NCI-H510A (cell line): ENCODE data around the gene B3GAT1.
A peak's percentile ranks its signal among the peaks of the same experiment; 100 is the strongest.

Experiments
- DNase-seq: peaks from one replicate; lab custom pipeline; 2025; lab: John Stamatoyannopoulos, UW

The B3GAT1 gene

GRCh38 chr11:134390706-134391569, 21.1 kb downstream of the B3GAT1 start:
- no peak for DNase-seq

GRCh38 chr11:134389464-134390180, 22.4 kb downstream of the B3GAT1 start:
- no peak for DNase-seq

- no peak for DNase-seq
These were observed 23.5 kb downstream of the B3GAT1 start for GRCh38 chr11:134388590-134388989.

- no peak for DNase-seq
These were observed 24.5 kb downstream of the B3GAT1 start for GRCh38 chr11:134387501-134387900.

- DNase-seq = no peak
These were observed 25.1 kb downstream of the B3GAT1 start for GRCh38 chr11:134386945-134387344.

GRCh38 chr11:134385774-134386565, 26.1 kb downstream of the B3GAT1 start:
- peak; percentile 13 for DNase-seq

GRCh38 chr11:134385171-134385570, 26.9 kb downstream of the B3GAT1 start:
- no peak for DNase-seq

GRCh38 chr11:134384406-134384805, 27.6 kb downstream of the B3GAT1 start:
- DNase-seq = no peak

GRCh38 chr11:134383576-134384221, 28.3 kb downstream of the B3GAT1 start:
- no peak for DNase-seq

GRCh38 chr11:134382830-134383229, 29.2 kb downstream of the B3GAT1 start:
- DNase-seq = no peak

- DNase-seq = no peak
These were observed 29.8 kb downstream of the B3GAT1 start for GRCh38 chr11:134382257-134382656.

GRCh38 chr11:134380785-134381184, 31.3 kb downstream of the B3GAT1 start:
- no peak for DNase-seq

- DNase-seq = no peak
These were observed 31.8 kb downstream of the B3GAT1 start for GRCh38 chr11:134380229-134380628.

- DNase-seq = no peak
These were observed 32.8 kb downstream of the B3GAT1 start for GRCh38 chr11:134379241-134379640.

GRCh38 chr11:134377876-134378275, 34.2 kb downstream of the B3GAT1 start:
- no peak for DNase-seq

GRCh38 chr11:134376150-134376921, 35.7 kb downstream of the B3GAT1 start:
- no peak for DNase-seq

GRCh38 chr11:134374891-134375550, 37.0 kb downstream of the B3GAT1 start:
- no peak for DNase-seq

GRCh38 chr11:134374171-134374570, 37.9 kb downstream of the B3GAT1 start:
- DNase-seq = no peak

- DNase-seq = no peak
These were observed 38.4 kb downstream of the B3GAT1 start for GRCh38 chr11:134373591-134374052.

- DNase-seq = peak; percentile 61
These were observed 39.1 kb downstream of the B3GAT1 start for GRCh38 chr11:134372961-134373360.
